Measurements from ENCODE around the gene SECISBP2. TPM values are rescaled to one million over a fixed set of nuclear protein-coding genes. Genes with fewer than 3 reads are reported as not detected.

The SECISBP2 gene
- polyA plus RNA-seq, 1 donor (not counting 4 experiments of a cell fraction or from before 2014, with no cell fraction given) = 24.3 TPM

DNA sequence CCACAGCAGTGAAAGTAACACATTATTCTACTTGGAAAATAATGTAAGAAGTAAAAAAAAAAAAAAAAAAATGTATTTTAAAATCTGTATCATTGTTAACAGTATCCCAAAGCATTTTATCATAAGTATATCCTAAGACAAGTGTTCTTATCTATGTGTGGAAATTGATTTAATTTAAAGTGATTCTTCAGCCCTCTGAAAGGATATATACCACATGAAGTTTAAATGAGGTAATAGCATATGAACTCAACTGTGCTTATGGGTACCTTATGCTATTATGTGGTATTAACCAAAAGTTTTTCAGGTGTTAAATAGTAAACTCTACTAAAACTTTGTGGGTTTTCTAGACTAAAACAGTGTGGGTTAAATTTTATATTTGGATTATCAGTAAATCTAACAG is 2.8 kb upstream of the SECISBP2 start:
- no peak overlapping the region for H3K4me3 ChIP-seq (ENCODE audit: control insufficient read depth in 2 of 3, extremely low read depth in 1 of 3, insufficient read depth in 2 of 3, low read depth in 1 of 3, low read length in 3 of 3)
- H2AFZ ChIP-seq (ENCODE audit: control insufficient read depth, low read length) = no peak overlapping the region
- no peak for DNase-seq (ENCODE audit: low read depth, low spot score)
- no peak overlapping the region for H3K9ac ChIP-seq (ENCODE audit: control insufficient read depth, extremely low read depth, insufficient read depth, low read length)
- dilution Hi-C loops (cut with MboI; ENCODE audit: extremely low pct_ligation_motif_present, low sequenced_read_pairs) = no loop called here
- H3K79me2 ChIP-seq (ENCODE audit: control insufficient read depth, insufficient read depth, low read length) = peaks cover 76% of the 10 kb centered on the region
- FAIRE-seq = no peak
- H3K27ac ChIP-seq (ENCODE audit: control insufficient read depth, insufficient read depth, low read length) = no peak overlapping the region
- TF ChIP-seq, protein P1, sequence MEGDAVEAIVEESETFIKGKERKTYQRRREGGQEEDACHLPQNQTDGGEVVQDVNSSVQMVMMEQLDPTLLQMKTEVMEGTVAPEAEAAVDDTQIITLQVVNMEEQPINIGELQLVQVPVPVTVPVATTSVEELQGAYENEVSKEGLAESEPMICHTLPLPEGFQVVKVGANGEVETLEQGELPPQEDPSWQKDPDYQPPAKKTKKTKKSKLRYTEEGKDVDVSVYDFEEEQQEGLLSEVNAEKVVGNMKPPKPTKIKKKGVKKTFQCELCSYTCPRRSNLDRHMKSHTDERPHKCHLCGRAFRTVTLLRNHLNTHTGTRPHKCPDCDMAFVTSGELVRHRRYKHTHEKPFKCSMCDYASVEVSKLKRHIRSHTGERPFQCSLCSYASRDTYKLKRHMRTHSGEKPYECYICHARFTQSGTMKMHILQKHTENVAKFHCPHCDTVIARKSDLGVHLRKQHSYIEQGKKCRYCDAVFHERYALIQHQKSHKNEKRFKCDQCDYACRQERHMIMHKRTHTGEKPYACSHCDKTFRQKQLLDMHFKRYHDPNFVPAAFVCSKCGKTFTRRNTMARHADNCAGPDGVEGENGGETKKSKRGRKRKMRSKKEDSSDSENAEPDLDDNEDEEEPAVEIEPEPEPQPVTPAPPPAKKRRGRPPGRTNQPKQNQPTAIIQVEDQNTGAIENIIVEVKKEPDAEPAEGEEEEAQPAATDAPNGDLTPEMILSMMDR (optimal IDR thresholded peaks at IDR 0.05 in 1 of 3, IDR thresholded peaks at IDR 0.05 in 1 of 3, conservative IDR thresholded peaks at IDR 0.05 in 1 of 3; ENCODE audit: extremely low read depth in 1 of 3, insufficient read depth in 2 of 3, low read length in 3 of 3) = no peak
- no peak for TF ChIP-seq EZH2 (IDR thresholded peaks at IDR 0.05; ENCODE audit: low read length)
- no peaks in the 10 kb centered on the region for H3K27me3 ChIP-seq (ENCODE audit: control insufficient read depth, extremely low read depth, insufficient read depth, low read length)
- H3K9me3 ChIP-seq (ENCODE audit: control insufficient read depth, low read depth, low read length) = no peaks in the 10 kb centered on the region
- peaks cover 0 to 16% of the 10 kb centered on the region in 2 experiments for H3K36me3 ChIP-seq (ENCODE audit: control insufficient read depth in 2 of 2, extremely low read depth in 1 of 2, insufficient read depth in 2 of 2, low read length in 2 of 2)
- H4K20me1 ChIP-seq (ENCODE audit: control insufficient read depth, extremely low read depth, insufficient read depth, low read length) = peaks cover 10% of the 10 kb centered on the region
- no peaks in the 10 kb centered on the region for H3K9me1 ChIP-seq (ENCODE audit: control insufficient read depth, extremely low read depth, insufficient read depth, low read length)
- H3K4me1 ChIP-seq (ENCODE audit: control insufficient read depth, extremely low read depth, insufficient read depth, low read length) = peaks cover 39% of the 10 kb centered on the region
- H3K4me2 ChIP-seq (ENCODE audit: control insufficient read depth, extremely low read depth, insufficient read depth, low read depth, low read length) = no peak overlapping the region

DNA sequence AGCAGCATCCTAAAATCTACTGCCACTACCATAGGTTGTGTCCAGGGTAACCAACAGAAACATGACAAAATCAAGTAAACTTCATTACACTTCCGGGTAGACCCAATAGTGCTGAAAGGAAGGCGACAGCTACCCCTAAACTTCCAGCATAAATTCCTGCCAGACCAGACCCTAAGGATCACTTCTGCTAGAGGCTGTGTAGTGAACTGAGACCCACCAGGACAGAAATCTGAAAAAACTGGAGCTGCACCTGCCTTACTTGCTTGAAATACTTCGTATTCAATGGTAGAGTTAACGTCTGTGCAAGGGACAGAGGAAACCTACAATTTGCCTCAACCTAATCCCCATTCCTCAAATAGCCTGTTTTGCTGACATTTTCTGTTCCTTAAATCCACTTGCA is 1.0 kb upstream of the SECISBP2 start:
- H2AFZ ChIP-seq (ENCODE audit: control insufficient read depth, low read length) = no peak overlapping the region
- peaks cover 39% of the 10 kb centered on the region for H3K4me1 ChIP-seq (ENCODE audit: control insufficient read depth, extremely low read depth, insufficient read depth, low read length)
- H3K4me3 ChIP-seq (ENCODE audit: control insufficient read depth in 2 of 3, extremely low read depth in 1 of 3, insufficient read depth in 2 of 3, low read depth in 1 of 3, low read length in 3 of 3) = peak overlapping the region in 1 of 3 experiments; percentile 90
- FAIRE-seq (no peak), DNase-seq (ENCODE audit: low read depth, low spot score) (no peak)
- H4K20me1 ChIP-seq (ENCODE audit: control insufficient read depth, extremely low read depth, insufficient read depth, low read length) = peaks cover 3% of the 10 kb centered on the region
- peak overlapping the region; percentile 96 for H3K9ac ChIP-seq (ENCODE audit: control insufficient read depth, extremely low read depth, insufficient read depth, low read length)
- H3K27me3 ChIP-seq (ENCODE audit: control insufficient read depth, extremely low read depth, insufficient read depth, low read length) = no peaks in the 10 kb centered on the region
- dilution Hi-C loops (cut with MboI; ENCODE audit: extremely low pct_ligation_motif_present, low sequenced_read_pairs) = no loop called here
- peak overlapping the region; percentile 97 for H3K27ac ChIP-seq (ENCODE audit: control insufficient read depth, insufficient read depth, low read length)
- no peak for TF ChIP-seq EZH2 (IDR thresholded peaks at IDR 0.05; ENCODE audit: low read length)
- TF ChIP-seq, protein P1 (optimal IDR thresholded peaks at IDR 0.05 in 1 of 3, IDR thresholded peaks at IDR 0.05 in 1 of 3, conservative IDR thresholded peaks at IDR 0.05 in 1 of 3; ENCODE audit: extremely low read depth in 1 of 3, insufficient read depth in 2 of 3, low read length in 3 of 3) = no peak
- H3K36me3 ChIP-seq (ENCODE audit: control insufficient read depth in 2 of 2, extremely low read depth in 1 of 2, insufficient read depth in 2 of 2, low read length in 2 of 2) = peaks cover 0 to 18% of the 10 kb centered on the region in 2 experiments
- H3K9me1 ChIP-seq (ENCODE audit: control insufficient read depth, extremely low read depth, insufficient read depth, low read length) = no peaks in the 10 kb centered on the region
- peak overlapping the region; percentile 99 for H3K4me2 ChIP-seq (ENCODE audit: control insufficient read depth, extremely low read depth, insufficient read depth, low read depth, low read length)
- H3K9me3 ChIP-seq (ENCODE audit: control insufficient read depth, low read depth, low read length) = no peaks in the 10 kb centered on the region
- peaks cover 72% of the 10 kb centered on the region for H3K79me2 ChIP-seq (ENCODE audit: control insufficient read depth, insufficient read depth, low read length)
